SH-SY5Y (cell line): ENCODE data around the gene AIFM2.

ENCODE experiments used
- GATA2 ChIP-seq: IDR thresholded peaks from 2 replicates; pipeline ENCODE4 v1.6.1; 2011; ENCODE audit warnings: mild to moderate bottlenecking, low read depth, low read length
- GATA3 ChIP-seq: IDR thresholded peaks from 2 replicates; pipeline ENCODE4 v1.6.1; 2011; ENCODE audit warnings: low read depth, mild to moderate bottlenecking, low read length, moderate library complexity

DNA sequence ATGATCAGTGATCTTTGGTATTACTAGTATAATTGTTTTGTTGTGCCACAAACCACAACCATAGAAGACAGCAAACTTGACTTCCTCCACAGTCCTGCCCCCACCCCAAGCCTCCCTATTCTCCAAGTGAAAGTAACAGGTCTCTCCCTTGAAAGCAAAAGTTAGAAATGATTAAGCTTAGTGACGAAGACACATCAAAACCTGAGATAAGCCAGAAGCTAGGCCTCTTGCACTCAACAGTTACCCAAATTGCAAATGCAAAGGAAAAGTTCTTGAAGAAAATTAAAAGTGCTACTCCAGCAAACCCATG lies 30.2 kb upstream of the AIFM2 start:
- TF ChIP-seq GATA3 (no peak), GATA2 (no peak)
